ENCODE measurements around the gene KCNJ14.

Gene KCNJ14

DNA sequence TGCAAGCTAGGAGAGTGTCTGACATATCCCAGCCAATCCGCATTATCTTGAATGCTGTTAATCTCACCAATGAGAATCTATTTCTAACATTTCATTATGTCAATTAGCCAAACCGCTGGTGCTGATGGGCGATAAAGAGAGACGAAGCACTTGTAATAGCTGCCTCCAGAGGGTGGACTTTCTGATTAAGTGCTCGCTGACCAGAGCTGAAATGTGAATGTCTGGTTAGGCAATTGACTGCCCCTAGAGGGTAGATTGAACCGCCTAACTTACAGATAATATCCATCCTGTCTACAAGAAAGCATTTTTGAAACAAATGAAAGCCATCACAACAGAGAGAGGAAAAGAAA lies 10.1 kb upstream of the KCNJ14 start:
- DNase-seq (ENCODE audit: low read depth in 2 of 3, low spot score in 1 of 3), result no peak

DNA sequence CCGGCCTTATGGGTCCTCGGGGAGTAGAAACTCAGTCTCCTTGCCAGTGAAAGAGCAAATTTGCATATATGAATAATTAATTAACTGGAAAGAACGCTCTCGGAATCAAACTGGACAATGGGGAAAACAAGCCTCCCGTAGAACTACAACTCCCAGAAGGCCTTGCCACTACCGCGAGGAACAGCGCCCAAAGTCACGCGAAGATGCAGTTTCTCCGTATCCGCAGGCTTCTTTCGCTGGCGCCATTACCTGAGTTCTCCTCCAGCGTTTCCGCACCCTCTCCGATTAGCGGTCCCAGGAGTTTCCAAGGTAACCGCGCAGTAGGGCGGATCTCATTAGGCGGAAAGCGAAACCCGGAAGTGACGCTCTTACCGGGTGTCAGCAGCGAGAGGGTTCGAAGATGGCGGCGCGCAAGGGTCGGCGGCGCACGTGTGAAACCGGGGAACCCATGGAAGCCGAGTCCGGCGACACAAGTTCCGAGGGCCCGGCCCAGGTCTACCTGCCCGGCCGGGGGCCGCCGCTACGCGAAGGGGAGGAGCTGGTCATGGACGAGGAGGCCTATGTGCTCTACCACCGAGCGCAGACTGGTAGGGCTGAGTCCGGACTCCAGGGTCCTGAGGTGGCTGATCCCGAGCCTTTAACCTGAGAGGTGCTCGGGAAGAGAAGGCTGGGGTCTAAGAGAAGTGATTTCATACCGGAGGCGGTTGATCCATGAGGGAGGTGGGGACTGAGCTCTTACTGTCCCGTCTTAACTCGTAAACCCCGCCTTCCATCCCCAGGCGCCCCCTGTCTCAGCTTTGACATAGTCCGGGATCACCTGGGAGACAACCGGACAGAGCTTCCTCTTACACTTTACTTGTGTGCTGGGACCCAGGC lies 9.5 kb upstream of the KCNJ14 start, which contains the start of gene GRWD1:
TSS of gene GRWD1 (plus strand) at position 378 of the 876 bp plus-strand sequence. CDS start at position 401, 23 bp downstream.
- peak; percentile 84 to 94 (median 91) for DNase-seq (ENCODE audit: low read depth in 2 of 3, low spot score in 1 of 3)

DNA sequence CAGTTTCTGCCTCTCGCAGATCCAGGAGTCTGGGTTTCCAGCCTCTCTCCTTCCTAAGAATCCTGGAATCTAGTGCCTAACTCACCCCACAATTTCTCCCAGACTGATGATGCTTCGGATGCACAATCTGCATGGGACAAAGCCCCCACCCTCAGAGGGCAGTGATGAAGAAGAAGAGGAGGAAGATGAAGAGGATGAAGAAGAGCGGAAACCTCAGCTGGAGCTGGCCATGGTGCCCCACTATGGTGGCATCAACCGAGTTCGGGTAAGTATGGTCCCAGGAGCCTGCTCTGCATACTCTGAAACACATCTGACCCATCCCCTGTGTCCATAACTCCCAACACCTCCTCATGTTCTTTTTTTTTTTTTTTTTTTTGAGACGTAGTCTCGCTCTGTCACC lies 8.8 kb upstream of the KCNJ14 start:
- DNase-seq (ENCODE audit: low read depth in 2 of 3, low spot score in 1 of 3), result no peak

DNA sequence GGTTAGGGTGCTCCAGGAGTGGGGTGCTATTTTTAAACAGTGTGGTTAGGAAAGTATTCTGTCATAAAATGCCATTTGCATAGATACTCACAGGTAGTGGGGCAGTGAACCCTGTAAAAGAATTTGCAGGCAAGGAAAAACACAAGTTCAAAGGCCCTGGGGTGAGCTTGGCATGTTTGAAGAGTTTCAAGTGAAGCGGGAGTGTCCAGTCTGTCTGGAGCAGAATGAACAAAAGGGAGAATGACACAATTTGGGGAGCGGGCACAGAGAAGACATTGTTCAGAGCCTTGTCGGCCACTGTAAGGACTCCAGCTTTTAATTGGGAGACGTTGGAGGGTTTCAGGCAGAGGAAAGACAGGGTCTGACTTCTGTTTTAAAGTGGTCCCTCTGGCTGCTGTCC lies 6.8 kb upstream of the KCNJ14 start:
- no peak for DNase-seq (ENCODE audit: low read depth in 2 of 3, low spot score in 1 of 3)

- DNase-seq (ENCODE audit: low read depth in 2 of 3, low spot score in 1 of 3), result no peak
Measured at GRCh38 chr19:48450441-48450840, 4.9 kb upstream of the KCNJ14 start.

DNA sequence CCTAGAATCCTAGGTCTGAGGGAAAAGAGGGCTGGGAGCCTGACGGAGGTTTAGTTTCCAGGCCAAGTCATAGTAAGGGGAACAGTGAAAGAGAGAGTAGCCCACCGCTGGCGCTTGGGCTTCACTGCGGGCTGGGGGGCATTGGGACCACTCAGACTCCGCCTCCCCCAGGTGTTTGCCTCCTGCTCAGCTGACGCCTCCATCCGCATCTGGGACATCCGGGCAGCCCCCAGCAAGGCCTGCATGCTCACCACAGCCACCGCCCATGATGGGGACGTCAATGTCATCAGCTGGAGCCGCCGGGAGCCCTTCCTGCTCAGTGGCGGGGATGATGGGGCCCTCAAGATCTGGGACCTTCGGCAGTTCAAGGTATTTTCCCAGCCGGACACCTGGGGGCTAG lies 4.5 kb upstream of the KCNJ14 start:
- no peak for DNase-seq (ENCODE audit: low read depth in 2 of 3, low spot score in 1 of 3)

DNA sequence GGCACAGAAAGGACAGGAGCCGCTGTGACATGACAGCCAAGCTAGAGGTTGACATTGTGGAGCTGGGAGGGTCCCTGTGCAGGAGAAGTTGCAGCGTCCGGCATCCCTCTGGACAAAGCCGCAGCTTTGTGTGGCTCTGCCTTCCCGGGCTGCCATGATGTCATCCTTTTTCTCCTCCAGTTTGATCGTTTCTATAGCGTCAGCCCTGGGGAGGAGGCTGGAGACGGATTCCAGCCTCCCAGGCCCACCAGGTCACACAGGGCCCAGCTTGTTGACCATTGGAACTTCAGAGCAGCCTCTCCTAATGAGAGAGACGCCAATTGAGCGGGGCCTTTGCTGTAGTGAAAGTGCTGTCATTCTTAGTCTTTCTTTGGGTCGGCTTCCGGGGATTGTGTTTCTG lies 3.8 kb upstream of the KCNJ14 start:
- DNase-seq (ENCODE audit: low read depth in 2 of 3, low spot score in 1 of 3), result no peak

DNA sequence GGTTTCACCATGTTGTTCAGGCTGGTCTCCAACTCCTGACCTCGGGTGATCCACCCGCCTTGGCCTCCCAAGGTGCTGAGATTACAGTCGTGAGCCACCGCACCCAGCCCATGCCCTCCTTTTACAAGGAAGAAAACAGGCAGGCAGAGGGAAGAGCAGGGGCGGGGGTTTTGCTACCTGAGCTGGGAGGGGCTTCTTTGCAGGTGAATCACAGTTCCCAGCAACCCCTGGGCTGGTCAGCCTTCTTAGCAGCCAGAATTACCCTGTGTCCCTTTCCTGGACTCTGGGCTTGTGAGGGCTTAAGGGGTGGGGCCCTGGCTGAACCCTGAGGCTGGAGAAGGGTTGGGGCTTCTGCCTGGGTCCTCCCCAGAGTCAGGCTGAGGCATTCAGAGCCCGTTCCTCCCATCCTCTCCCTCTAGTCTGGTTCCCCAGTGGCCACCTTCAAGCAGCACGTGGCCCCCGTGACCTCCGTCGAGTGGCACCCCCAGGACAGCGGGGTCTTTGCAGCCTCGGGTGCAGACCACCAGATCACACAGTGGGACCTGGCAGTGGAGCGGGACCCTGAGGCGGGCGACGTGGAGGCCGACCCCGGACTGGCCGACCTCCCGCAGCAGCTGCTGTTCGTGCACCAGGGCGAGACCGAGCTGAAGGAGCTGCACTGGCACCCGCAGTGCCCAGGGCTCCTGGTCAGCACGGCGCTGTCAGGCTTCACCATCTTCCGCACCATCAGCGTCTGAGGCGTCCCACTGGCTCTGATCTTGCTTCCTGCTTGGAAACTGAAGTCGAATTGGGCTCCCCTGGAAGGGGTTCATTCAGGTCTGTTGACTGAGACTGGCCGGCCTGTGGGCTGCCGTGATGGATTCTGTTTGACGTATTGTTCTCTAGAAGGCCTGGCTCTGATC lies 2.8 kb upstream of the KCNJ14 start:
- no peak for DNase-seq (ENCODE audit: low read depth in 2 of 3, low spot score in 1 of 3)

- no peak for DNase-seq (ENCODE audit: low read depth in 2 of 3, low spot score in 1 of 3)
Measured at GRCh38 chr19:48454150-48454730, 1.1 kb upstream of the KCNJ14 start.

DNA sequence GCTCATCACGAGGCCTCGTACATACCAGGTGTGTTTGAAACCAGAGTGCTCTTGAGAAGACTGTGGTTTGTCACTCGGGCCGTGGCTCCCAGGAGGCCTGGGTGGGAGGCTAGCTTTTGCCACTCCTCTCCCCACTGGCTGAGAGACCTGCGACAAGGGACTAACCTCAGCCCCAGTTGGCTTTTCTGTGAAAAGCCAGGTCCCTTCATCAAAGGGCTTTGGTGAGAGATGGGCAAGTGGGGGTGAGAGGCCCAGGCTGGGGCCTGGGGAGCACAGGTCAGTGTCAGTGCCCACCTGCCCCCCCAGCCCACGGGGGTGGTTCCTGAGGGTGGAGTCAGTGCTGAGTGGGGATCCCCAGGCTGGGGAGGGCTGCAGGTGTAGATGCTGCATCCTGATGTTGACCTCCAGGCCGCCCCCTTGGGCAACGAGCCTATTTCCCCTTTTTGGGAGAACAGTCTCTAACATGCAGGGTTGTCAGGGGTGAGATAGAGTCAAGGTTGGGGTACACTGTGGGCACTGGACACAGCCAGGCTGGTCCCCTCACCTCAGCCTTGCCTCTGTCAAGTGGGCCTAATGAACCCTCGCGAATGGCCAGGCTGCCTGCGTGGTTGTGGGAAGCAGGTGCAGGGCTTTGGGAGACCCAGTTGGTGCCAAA lies 661 bp downstream of the KCNJ14 start:
- no peak for DNase-seq (ENCODE audit: low read depth in 2 of 3, low spot score in 1 of 3)

DNA sequence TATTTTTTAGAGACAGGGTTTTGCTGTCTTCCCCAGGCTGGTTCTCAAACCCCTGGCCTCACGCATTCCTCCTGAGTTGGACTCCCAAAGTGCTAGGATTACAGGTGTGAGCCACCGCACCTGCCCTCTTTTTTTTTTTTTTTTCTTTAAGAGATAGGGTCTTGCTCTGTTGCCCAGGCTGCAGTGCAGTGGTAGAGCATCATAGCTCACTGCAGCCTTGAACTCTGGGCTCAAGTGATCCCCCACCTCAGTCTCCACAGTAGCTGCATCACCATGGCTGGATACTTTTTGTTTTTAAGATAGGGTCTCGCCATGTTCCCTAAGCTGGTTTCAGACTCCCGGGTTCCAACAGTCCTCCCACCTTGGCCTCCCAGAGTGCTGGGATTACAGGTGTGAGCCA lies 1.5 kb downstream of the KCNJ14 start:
- no peak for DNase-seq (ENCODE audit: low read depth in 2 of 3, low spot score in 1 of 3)

- no peak for DNase-seq (ENCODE audit: low read depth in 2 of 3, low spot score in 1 of 3)
Measured at GRCh38 chr19:48458016-48458415, 2.6 kb downstream of the KCNJ14 start.

- DNase-seq (ENCODE audit: low read depth in 2 of 3, low spot score in 1 of 3), result no peak
Measured at GRCh38 chr19:48461651-48461981, 6.2 kb downstream of the KCNJ14 start.

- no peak for DNase-seq (ENCODE audit: low read depth in 2 of 3, low spot score in 1 of 3)
Measured at GRCh38 chr19:48461982-48462655, 6.7 kb downstream of the KCNJ14 start.

DNA sequence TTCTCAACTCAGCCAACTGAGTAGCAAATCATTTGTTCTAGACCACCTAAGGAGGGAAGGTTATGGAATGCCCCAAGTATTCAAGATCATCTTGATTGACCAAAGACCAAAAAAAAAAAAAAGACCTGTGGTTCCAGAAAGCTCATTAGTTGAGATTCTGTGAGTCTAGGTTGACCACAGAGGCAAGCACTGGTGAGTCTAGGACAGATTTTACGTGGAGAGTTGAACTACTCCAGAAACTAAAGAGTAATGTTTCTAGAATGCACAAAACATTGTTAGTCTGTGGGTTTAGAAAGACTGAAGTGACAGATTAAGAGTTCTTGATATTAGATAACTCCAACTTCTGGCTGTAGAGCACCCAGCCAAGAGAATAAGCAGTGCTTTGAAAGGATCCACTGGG lies 9.8 kb downstream of the KCNJ14 start:
- DNase-seq (ENCODE audit: low read depth in 2 of 3, low spot score in 1 of 3), result no peak

DNA sequence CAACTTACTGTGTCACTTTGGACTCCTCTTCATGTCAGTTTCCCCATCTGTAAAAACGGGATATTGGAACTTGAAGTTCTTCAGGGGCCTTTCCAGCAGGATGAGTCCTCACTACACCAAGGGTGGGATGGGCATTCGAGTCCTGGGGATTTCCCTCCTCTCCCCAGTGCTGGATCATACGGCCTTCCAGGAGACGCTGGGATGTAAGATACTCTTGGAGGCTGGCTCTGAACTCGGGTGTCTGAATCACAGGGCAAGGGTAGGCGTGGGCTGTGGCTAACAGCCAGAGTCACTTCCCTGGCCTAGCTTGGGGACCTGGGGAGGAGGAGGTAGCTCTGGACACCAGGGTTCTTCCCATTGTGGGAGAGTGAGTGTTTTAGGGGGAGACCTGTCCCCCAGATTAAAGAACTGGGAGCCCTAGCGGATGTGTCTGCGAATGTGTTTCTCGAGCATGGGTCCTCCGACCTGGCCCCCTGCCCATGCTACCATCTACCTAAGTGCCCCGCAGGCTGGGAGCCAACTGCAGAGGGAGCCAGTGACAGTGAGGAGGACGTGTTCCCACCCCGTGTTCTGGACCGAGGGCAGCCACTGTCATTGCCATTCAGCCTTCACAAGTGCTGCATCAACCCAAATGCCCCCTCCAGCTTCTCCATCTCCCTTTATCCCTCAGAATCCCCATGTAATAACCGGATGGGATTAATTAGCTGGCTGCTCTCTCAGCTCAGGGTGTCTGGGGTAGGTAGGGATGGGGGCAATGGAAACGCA lies 11.4 kb downstream of the KCNJ14 start:
- no peak for DNase-seq (ENCODE audit: low read depth in 2 of 3, low spot score in 1 of 3)

DNA sequence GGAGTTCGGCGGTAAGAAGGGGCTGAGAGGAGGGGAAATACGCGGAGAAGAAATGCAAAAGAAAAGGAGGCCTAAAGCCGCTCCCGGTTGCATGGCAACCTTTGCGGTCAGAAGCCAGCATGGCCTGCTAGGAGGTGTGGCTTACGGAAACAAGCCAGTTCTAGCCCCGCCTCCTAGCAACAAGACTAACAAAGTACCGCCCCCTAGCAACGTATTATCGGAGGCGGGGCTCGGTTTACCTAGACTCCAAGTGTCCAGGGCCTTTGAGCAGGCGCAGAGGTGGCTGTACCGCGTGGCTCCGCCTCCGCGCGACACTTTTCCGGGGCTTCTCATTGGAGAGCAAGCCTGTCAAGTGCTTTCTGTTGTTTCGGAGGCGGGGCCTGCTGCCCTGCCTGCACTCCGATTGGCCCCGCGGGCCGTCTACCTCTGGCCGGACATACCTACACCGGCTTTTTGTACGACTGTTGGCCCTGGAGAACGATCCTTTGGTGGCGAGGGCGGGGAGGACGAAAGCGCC lies 13.5 kb downstream of the KCNJ14 start:
- peak; percentile 98 to 100 (median 99) for DNase-seq (ENCODE audit: low read depth in 2 of 3, low spot score in 1 of 3)

GRCh38 chr19:48469289-48469881 lies 14.0 kb downstream of the KCNJ14 start, which contains the start of gene CYTH2:
TSS of gene CYTH2 (plus strand) at chr19:48469369. CDS start at chr19:48469508, 139 bp downstream.
- peak; percentile 56 to 78 (median 60) for DNase-seq (ENCODE audit: low read depth in 2 of 3, low spot score in 1 of 3)

All from stimulated activated CD4-positive, alpha-beta T cell treated with anti-CD3 and anti-CD28 coated beads, Interleukin-12 subunit alpha, Interleukin-12 subunit beta, amount 100 ng/mL, for 48 hours (primary cell).